H4 (cell line): ENCODE measurements around the gene HDGFL3. TPM values are rescaled to one million over a fixed set of nuclear protein-coding genes. Genes with fewer than 3 reads are reported as not detected.
"Not testable (repeated sequence)": the region's sequence is repeated elsewhere in the genome, so short reads cannot be mapped to it uniquely, and the experiment has no call there.

ENCODE experiments used
- DNase-seq: peaks from one replicate; pipeline ENCODE4 v3.0.0-alpha.2; 2015; ENCODE audit warnings: low spot score
- total RNA-seq: library from RNA; depleted of rRNA; stranded (reverse); fragments of >200 nt; shearing (Covaris generic); gene quantifications from 2 replicates; pipeline ENCODE4 v1.2.3, GENCODE V29; 2014

HDGFL3 gene
- total RNA-seq, 1 experiment from 2014 or later, result 40.6 TPM

- no peak for DNase-seq
These were observed 13.1 kb downstream of the HDGFL3 start for GRCh38 chr15:83194528-83194927.

- no peak for DNase-seq
These were observed 13.9 kb downstream of the HDGFL3 start for GRCh38 chr15:83193721-83194120.

- DNase-seq, result no peak
These were observed 14.9 kb downstream of the HDGFL3 start for GRCh38 chr15:83192742-83193141.

- DNase-seq, result no peak
These were observed 17.2 kb downstream of the HDGFL3 start for GRCh38 chr15:83190450-83190849.

- no peak for DNase-seq
These were observed 22.1 kb downstream of the HDGFL3 start for GRCh38 chr15:83185561-83185960.

- DNase-seq, result no peak
These were observed 28.7 kb downstream of the HDGFL3 start for GRCh38 chr15:83178869-83179325.

- DNase-seq, result no peak
These were observed 29.2 kb downstream of the HDGFL3 start for GRCh38 chr15:83178390-83178789.

- no peak for DNase-seq
These were observed 32.7 kb downstream of the HDGFL3 start for GRCh38 chr15:83174891-83175290.

- no peak for DNase-seq
These were observed 37.0 kb downstream of the HDGFL3 start for GRCh38 chr15:83170474-83171165.

- DNase-seq, result not testable (repeated sequence)
These were observed 38.0 kb downstream of the HDGFL3 start for GRCh38 chr15:83169576-83169975.

GRCh38 chr15:83166830-83167229 lies 40.8 kb downstream of the HDGFL3 start:
- DNase-seq, result no peak

GRCh38 chr15:83166218-83166617 lies 41.4 kb downstream of the HDGFL3 start:
- DNase-seq, result no peak

- DNase-seq, result no peak
These were observed 42.7 kb downstream of the HDGFL3 start for GRCh38 chr15:83164771-83165404.

GRCh38 chr15:83164111-83164770 lies 43.4 kb downstream of the HDGFL3 start:
- no peak for DNase-seq

- no peak for DNase-seq
These were observed 44.6 kb downstream of the HDGFL3 start for GRCh38 chr15:83163032-83163431.

GRCh38 chr15:83160741-83161140 lies 46.9 kb downstream of the HDGFL3 start:
- no peak for DNase-seq

GRCh38 chr15:83158393-83158792 lies 49.2 kb downstream of the HDGFL3 start:
- DNase-seq, result no peak

- no peak for DNase-seq
These were observed 51.7 kb downstream of the HDGFL3 start for GRCh38 chr15:83155942-83156341.

GRCh38 chr15:83153288-83153687 lies 54.3 kb downstream of the HDGFL3 start:
- DNase-seq, result no peak

- DNase-seq, result no peak
These were observed 62.9 kb downstream of the HDGFL3 start for GRCh38 chr15:83144771-83145170.

- DNase-seq, result not testable (repeated sequence)
These were observed 65.5 kb downstream of the HDGFL3 start for GRCh38 chr15:83142151-83142550.

GRCh38 chr15:83132861-83133523 lies 74.6 kb downstream of the HDGFL3 start:
- DNase-seq, result no peak
